CD4-positive, alpha-beta T cell treated with Interleukin-17A for 4 hours (primary cell): ENCODE results near the gene IRF2BP1.
"Not testable (repeated sequence)": the region's sequence is repeated elsewhere in the genome, so short reads cannot be mapped to it uniquely, and the experiment has no call there.

ENCODE experiments used
- DNase-seq: peaks from one replicate; pipeline ENCODE4 v3.0.0-alpha.2; 2020; ENCODE audit warnings: mixed read lengths

Gene IRF2BP1

GRCh38 chr19:45901912-45902650, 16.1 kb upstream of the IRF2BP1 start, which contains the start of gene MYPOP:
Gene MYPOP, minus strand, starts transcription at chr19:45902613. Its CDS starts 840 bp downstream, at chr19:45901773.
- DNase-seq, result peak; percentile 25

DNA sequence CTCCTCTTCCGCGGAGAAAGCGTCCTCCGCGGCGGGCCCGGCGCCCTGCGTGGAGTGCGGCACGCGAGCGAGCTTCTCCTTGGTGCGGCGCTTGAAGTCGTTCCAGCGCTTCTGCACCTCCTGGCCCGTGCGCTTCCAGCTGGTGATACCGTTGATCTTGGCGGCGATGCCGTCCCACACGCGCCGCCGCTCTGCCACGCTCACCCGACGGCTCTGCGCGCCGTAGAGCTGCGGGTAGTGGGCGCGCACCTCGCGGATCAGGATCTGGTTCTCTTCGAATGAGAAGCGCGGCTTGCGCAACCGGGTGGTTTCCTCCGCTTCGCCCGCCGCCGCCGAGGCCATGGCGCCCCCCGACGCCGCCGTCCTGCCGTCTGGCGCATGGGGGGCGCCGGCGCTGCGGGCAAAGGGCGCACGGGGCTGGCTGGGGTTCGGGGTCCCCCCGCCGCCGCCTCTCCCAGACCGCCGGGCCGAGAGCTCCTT, 15.5 kb upstream of the IRF2BP1 start:
- peak; percentile 25 for DNase-seq

DNA sequence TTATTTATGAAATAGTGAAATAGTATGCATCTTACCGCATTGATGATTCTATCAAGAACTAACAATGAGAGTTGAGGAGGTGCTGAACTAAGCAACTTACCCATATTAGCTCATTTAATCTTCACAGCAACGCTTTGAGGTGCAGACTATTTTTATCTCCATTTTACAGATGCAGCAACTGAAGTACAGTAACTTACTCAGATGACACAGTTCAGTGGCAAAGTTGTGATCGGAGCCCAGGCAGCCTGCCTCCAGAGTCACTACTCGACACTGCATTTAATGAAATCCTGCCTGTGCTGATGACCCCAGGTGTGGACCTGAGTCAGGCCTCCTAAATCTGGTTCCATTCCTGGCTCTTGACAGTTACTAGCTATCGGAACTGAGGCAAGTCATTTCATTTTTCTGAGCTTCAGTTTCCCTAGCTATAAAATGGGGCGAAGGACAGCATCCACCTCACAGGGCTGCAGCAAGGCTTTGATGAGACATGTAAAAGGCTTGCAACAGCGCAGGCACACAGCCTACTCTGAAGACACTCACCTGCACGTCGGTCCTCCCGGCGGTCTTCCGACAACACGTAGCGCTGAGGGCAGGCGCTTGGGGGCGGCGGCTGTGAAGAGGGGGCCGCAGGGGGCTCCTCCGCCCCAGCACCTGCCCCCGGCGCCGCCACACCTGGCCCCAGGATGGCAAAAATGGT, 14.9 kb upstream of the IRF2BP1 start:
- DNase-seq, result no peak

GRCh38 chr19:45899919-45900589, 14.1 kb upstream of the IRF2BP1 start:
- no peak for DNase-seq

- no peak for DNase-seq
Measured at GRCh38 chr19:45899253-45899652, 13.3 kb upstream of the IRF2BP1 start.

DNA sequence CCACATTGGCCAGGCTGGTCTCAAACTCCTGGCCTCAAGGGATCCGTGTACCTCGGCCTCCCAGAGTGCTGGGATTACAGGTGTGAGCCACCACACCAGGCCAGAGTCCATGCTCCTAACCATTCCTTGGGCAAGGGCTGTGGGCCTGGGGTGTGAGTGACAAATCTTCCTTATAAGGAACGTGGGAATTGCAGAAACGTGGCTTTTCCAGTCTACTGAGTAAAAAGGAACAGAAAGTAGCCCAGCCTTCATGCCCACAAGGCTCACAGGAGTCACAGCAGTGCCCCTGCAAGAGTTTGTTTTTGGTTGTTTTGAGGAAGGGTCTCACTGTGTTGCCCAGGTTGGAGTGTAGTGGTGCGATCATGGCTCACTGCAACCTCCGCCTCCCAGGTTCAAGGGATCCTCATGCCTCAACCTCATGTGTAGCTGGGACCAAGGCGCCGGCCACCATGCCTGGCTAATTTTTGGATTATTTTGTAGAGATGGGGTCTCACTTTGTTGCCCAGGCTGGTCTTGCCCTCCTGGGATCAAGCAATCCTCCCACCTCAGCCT, 11.4 kb upstream of the IRF2BP1 start:
- no peak for DNase-seq

- not testable (repeated sequence) for DNase-seq
Measured at GRCh38 chr19:45895983-45896599, 10.2 kb upstream of the IRF2BP1 start.

GRCh38 chr19:45895519-45895972, 9.6 kb upstream of the IRF2BP1 start:
- DNase-seq, result no peak

GRCh38 chr19:45890877-45891276, 4.9 kb upstream of the IRF2BP1 start:
- DNase-seq, result no peak

GRCh38 chr19:45889210-45889885, 3.4 kb upstream of the IRF2BP1 start:
- DNase-seq, result no peak

DNA sequence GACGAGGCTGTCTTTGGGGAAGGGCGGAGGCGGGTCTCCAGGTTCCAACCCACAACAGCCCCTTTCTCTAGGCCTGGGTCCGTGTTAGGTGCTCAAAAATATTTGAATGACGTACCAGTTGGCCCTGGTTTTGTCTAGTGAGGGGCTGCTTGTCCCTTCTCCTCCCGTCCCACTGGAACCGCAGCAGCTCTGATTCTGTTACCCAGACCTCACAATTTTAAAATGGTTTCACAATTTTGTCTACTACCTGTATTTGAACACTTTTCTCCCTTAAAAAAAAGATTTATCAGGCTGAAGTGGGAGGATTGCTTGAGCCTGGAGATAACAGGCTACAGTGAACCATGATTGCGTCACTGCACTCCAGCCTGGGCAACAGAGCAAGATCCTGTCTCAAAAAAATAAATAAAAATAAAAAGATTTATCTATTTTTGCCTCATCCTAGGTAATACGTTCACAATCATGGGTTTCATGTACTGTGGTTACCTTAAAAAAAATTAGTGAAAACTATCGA, 1.3 kb upstream of the IRF2BP1 start:
- no peak for DNase-seq

- peak; percentile 91 for DNase-seq
Measured at GRCh38 chr19:45886427-45887199, 672 bp upstream of the IRF2BP1 start.

GRCh38 chr19:45884682-45885555, 1.0 kb downstream of the IRF2BP1 start:
- no peak for DNase-seq

DNA sequence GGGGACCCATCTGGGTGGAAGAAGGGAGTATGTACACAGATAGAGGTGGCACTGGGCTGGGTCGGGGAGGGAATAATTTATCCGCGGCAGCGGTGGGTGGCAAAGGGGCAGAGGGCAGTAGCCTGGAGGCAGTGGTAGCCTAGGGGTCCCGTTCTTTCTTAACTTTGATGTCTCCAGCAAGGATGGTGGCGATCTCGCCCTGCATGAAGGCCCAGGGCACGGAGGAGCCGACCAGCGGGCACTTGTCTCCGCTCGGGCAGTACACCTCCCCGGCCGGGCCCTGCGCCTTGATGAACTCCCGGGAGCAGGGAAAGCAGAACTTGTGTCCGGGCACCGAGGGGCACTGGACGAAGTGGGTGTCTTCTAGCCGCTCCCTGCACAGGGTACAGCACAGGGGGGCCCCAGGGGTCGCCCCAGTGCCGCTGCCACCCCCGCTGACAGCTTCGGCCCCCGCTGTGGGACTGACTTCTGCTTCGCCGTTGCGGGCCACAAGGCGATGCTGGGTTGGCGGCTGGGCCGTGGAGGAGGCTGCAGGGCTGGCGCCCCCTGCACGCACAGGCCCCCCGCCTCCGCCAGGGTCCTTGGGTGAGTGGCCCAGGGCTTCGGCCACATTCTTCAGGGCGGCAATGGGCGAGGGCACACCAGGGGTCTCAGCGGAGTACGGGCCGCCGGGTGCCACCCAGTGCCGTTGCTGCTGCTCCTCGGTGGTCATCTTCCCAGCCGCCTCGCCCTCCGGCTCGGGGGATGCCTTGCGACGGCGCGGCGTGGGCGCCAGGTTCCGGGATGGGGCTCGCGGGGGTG, 1.9 kb downstream of the IRF2BP1 start:
- DNase-seq, result no peak

DNA sequence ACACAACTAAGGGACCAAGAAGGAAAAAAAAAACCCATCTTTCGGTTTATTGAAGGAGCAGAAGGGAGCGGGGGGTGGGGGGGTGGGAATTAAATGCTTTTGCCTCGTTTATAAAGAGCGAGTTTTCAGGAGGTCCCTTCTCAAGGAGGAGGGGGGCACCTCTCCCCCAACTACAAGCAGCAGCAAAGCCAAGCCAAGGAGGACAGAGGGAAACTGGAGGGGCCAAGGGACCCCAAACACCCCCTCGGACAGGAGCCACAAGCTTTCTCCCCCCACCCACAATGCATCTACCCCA, 2.4 kb downstream of the IRF2BP1 start:
- DNase-seq, result no peak

- DNase-seq, result peak; percentile 85
Measured at GRCh38 chr19:45882652-45883585, 3.0 kb downstream of the IRF2BP1 start.

DNA sequence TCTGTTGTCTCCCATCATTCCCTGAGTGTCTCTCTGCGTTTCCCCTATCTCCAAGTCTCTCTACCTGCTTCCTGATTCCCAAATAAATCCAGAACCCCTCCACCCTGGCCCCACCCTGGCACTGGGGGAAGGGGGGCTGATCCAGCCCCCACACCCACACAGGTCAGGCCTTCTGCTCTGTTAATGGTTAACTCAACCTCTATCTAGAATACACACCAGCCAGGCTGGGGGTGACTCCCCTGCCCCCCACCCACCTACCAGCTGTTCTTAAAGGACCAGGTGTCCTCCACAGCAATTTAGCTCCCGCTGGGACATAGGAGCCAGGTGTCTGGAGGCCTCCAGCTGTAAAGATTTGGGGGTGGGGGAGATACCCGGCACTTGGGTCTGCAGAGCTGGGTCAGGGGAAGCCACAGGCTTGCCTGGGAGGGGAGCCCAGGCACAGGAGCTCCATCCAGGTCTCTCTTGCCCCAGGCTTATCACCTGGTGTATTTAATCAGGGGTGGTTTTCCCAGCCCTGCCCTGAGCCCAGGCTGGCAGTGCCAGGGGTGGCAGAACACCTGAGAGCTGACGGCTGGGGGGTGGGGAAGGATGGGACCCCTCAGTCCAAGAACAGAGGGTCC, 3.9 kb downstream of the IRF2BP1 start:
- no peak for DNase-seq
